Measurements from ENCODE around the gene GHRH.

GHRH gene

GRCh38 chr20:37209661-37210314, 51.8 kb downstream of the GHRH start:
- in situ Hi-C loops (cut with MboI; ENCODE audit: low sequenced_read_pairs): loop anchor here (10.0 kb wide), 1 partner anchor 325 kb away; no protein-coding TSS in a partner anchor

- in situ Hi-C loops (cut with MboI; ENCODE audit: low sequenced_read_pairs): loop anchor here (10.0 kb wide), 1 partner anchor 326 kb away; no protein-coding TSS in a partner anchor
These were observed 52.4 kb downstream of the GHRH start for GRCh38 chr20:37209193-37209592.

- in situ Hi-C loops (cut with MboI; ENCODE audit: low sequenced_read_pairs): loop anchor here (10.0 kb wide), 1 partner anchor 328 kb away; no protein-coding TSS in a partner anchor
These were observed 54.4 kb downstream of the GHRH start for GRCh38 chr20:37207171-37207570.

- in situ Hi-C loops (cut with MboI; ENCODE audit: low sequenced_read_pairs): loop anchor here (10.0 kb wide), 1 partner anchor 329 kb away; no protein-coding TSS in a partner anchor
These were observed 55.8 kb downstream of the GHRH start for GRCh38 chr20:37205794-37206193.

GRCh38 chr20:37205130-37205529, 56.5 kb downstream of the GHRH start:
- in situ Hi-C loops (cut with MboI; ENCODE audit: low sequenced_read_pairs): loop anchor here (10.0 kb wide), 1 partner anchor 330 kb away; no protein-coding TSS in a partner anchor

- in situ Hi-C loops (cut with MboI; ENCODE audit: low sequenced_read_pairs): loop anchor here (10.0 kb wide), 1 partner anchor 331 kb away; no protein-coding TSS in a partner anchor
These were observed 57.6 kb downstream of the GHRH start for GRCh38 chr20:37204056-37204455.

GRCh38 chr20:37202267-37202943, 59.2 kb downstream of the GHRH start:
- in situ Hi-C loops (cut with MboI; ENCODE audit: low sequenced_read_pairs): loop anchor here (10.0 kb wide), 1 partner anchor 332 kb away; no protein-coding TSS in a partner anchor

GRCh38 chr20:37201827-37202162, 59.8 kb downstream of the GHRH start:
- in situ Hi-C loops (cut with MboI; ENCODE audit: low sequenced_read_pairs): loop anchor here (10.0 kb wide), 1 partner anchor 333 kb away; no protein-coding TSS in a partner anchor

Data from HL-60/S4 (cell line).